NCI-H1930 (cell line): ENCODE measurements around the gene PARP11.

Experiments used
- DNase-seq, 2 experiments: peaks; one replicate each; lab custom pipeline; 2025; lab: John Stamatoyannopoulos, UW

PARP11 gene

GRCh38 chr12:3770891-3771290, 102.3 kb downstream of the PARP11 start:
- DNase-seq = no peak

- no peak for DNase-seq
These were observed 104.2 kb downstream of the PARP11 start for GRCh38 chr12:3768911-3769447.

- DNase-seq = no peak
These were observed 112.0 kb downstream of the PARP11 start for GRCh38 chr12:3761116-3761735.

GRCh38 chr12:3759878-3760277, 113.3 kb downstream of the PARP11 start:
- no peak for DNase-seq
